Neural cell (in vitro differentiated cells): ENCODE results near the gene DNAJB7. TPM values are rescaled to one million over a fixed set of nuclear protein-coding genes. Genes with fewer than 3 reads are reported as not detected.

ENCODE experiments used
- H2AFZ ChIP-seq: fragments of 200-600, 300-800 bp; sonication (generic), shearing (Covaris generic); 2 replicates; pipeline ENCODE4 v1.6.0; 2014; ENCODE audit warnings: low read depth, mild to moderate bottlenecking, antibody characterized with exemption, low read length, moderate library complexity
- H3F3A ChIP-seq: fragments of 200-600 bp; shearing (Covaris generic); 2 replicates; pipeline ENCODE4 v1.6.1; 2016; ENCODE audit warnings: mild to moderate bottlenecking, moderate library complexity, mixed read lengths, antibody characterized with exemption, low read length; ENCODE audit not compliant: insufficient read depth, poor library complexity, severe bottlenecking
- H3K27ac ChIP-seq: fragments of 200-600, 300-800 bp; sonication (generic), shearing (Covaris generic); 2 replicates; pipeline ENCODE4 v1.5.1; 2014; ENCODE audit warnings: mild to moderate bottlenecking, low read length, moderate library complexity
- H3K27me3 ChIP-seq: fragments of 300-800, 200-600 bp; sonication (generic), shearing (Covaris generic); 2 replicates; pipeline ENCODE4 v1.6.0; 2014; ENCODE audit warnings: mild to moderate bottlenecking, low read depth, low read length, moderate library complexity; ENCODE audit not compliant: insufficient read depth
- H3K36me3 ChIP-seq: fragments of 300-800, 200-600 bp; sonication (generic), shearing (Covaris generic); 2 replicates; pipeline ENCODE4 v1.5.1; 2014; ENCODE audit warnings: mild to moderate bottlenecking, antibody characterized with exemption, low read length, moderate library complexity; ENCODE audit not compliant: insufficient read depth
- H3K4me2 ChIP-seq: fragments of 300-800, 200-600 bp; sonication (generic), shearing (Covaris generic); 2 replicates; pipeline ENCODE4 v1.6.0; 2014; ENCODE audit warnings: mild to moderate bottlenecking, low read length
- H3K4me3 ChIP-seq: fragments of 300-800, 200-600 bp; sonication (generic), shearing (Covaris generic); 2 replicates; pipeline ENCODE4 v1.5.1; 2014; ENCODE audit warnings: mild to moderate bottlenecking, low read length, moderate library complexity
- H3K79me2 ChIP-seq: fragments of 200-600 bp; shearing (Covaris generic); replicated peaks from 2 replicates; pipeline ENCODE4 v1.6.0; 2014; ENCODE audit warnings: mild to moderate bottlenecking, low read length, moderate library complexity; ENCODE audit not compliant: insufficient read depth
- H3K9ac ChIP-seq: fragments of 300-800, 200-600 bp; sonication (generic), shearing (Covaris generic); 2 replicates; pipeline ENCODE4 v1.6.1; 2016; ENCODE audit warnings: mild to moderate bottlenecking, low read length, mixed read lengths
- H3K9me2 ChIP-seq: fragments of 200-600 bp; shearing (Covaris generic); 2 replicates; pipeline ENCODE4 v1.6.1; 2016; ENCODE audit warnings: mild to moderate bottlenecking, low read length, mixed read lengths; ENCODE audit not compliant: insufficient read depth
- H3K9me3 ChIP-seq: fragments of 200-600, 300-800 bp; sonication (generic), shearing (Covaris generic); 2 replicates; pipeline ENCODE4 v1.6.1; 2016; ENCODE audit warnings: mild to moderate bottlenecking, mixed run types, low read length, moderate library complexity, mixed read lengths
- H4K20me1 ChIP-seq: fragments of 200-600 bp; shearing (Covaris generic); 2 replicates; pipeline ENCODE4 v1.6.1; 2016; ENCODE audit warnings: mild to moderate bottlenecking, mixed run types; ENCODE audit not compliant: insufficient read depth
- CTCF ChIP-seq: fragments of 450-650 bp; IDR thresholded peaks from 2 replicates; pipeline ENCODE4 v1.5.1; 2014; ENCODE audit warnings: antibody characterized with exemption, mild to moderate bottlenecking, moderate library complexity; ENCODE audit not compliant: poor library complexity, severe bottlenecking
- EP300 ChIP-seq: fragments of 450-650 bp; conservative IDR thresholded peaks from 2 replicates; pipeline ENCODE4 v1.6.1; 2014; ENCODE audit warnings: antibody characterized with exemption, mild to moderate bottlenecking, moderate library complexity; ENCODE audit not compliant: poor library complexity, severe bottlenecking
- EZH2 ChIP-seq: fragments of 200-600, 300-800 bp; shearing (Covaris generic), sonication (generic); IDR thresholded peaks from 2 replicates; pipeline ENCODE4 v1.6.1; 2014; ENCODE audit warnings: antibody characterized with exemption, low read length, borderline replicate concordance, mild to moderate bottlenecking; ENCODE audit not compliant: insufficient read depth, poor library complexity, severe bottlenecking
- MXI1 ChIP-seq: fragments of 450-650 bp; conservative IDR thresholded peaks from 2 replicates; pipeline ENCODE4 v1.6.1; 2014; ENCODE audit warnings: antibody characterized with exemption, mild to moderate bottlenecking; ENCODE audit not compliant: poor library complexity, severe bottlenecking
- POLR2AphosphoS5 ChIP-seq: IDR thresholded peaks from 2 replicates; pipeline ENCODE4 v1.6.1; 2012
- RAD21 ChIP-seq: fragments of 450-650 bp; conservative IDR thresholded peaks from 2 replicates; pipeline ENCODE4 v1.6.1; 2014; ENCODE audit warnings: antibody characterized with exemption, mild to moderate bottlenecking, moderate library complexity
- REST ChIP-seq: IDR thresholded peaks from 2 replicates; pipeline ENCODE4 v1.6.1; 2012; ENCODE audit warnings: borderline replicate concordance
- SMC3 ChIP-seq: fragments of 450-650 bp; conservative IDR thresholded peaks from 2 replicates; pipeline ENCODE4 v1.6.1; 2014; ENCODE audit warnings: antibody characterized with exemption, mild to moderate bottlenecking, moderate library complexity; ENCODE audit not compliant: poor library complexity
- TAF1 ChIP-seq: IDR thresholded peaks from 2 replicates; pipeline ENCODE4 v1.6.1; 2012; ENCODE audit warnings: low read depth
- polyA plus RNA-seq: library from polyadenylated mRNA; depleted of rRNA; stranded (reverse); fragments of >200 nt; gene quantifications from 2 replicates; pipeline ENCODE4 v1.2.3, GENCODE V29; 2014

Gene DNAJB7
- polyA plus RNA-seq, 1 donor from 2014 or later = not detected

DNA sequence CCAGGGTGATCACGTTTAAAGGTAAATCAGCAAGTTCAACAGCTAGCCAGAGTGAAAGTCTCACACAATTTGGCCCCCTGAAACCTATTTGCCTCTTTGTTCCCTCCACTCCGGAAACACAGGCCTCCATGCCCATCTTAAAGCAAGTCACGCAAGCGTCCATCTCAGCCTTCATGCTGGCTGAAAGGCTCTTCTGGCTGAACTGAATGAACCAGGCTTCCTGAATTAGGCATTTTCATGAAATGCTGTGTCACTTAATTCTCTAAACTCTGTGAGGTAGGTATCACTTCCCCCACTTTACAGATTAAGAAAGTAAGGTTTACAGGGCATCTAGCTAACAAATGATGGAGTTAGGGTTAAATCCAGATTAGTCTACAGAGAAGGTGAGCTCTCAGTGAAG is 44.2 kb downstream of the DNAJB7 start:
- peak overlapping the region; percentile 98 for H3K4me3 ChIP-seq
- H3K27me3 ChIP-seq = no peaks in the 10 kb centered on the region
- H3K79me2 ChIP-seq = peaks cover 19% of the 10 kb centered on the region
- H3K4me2 ChIP-seq = peak overlapping the region; percentile 58
- no peaks in the 10 kb centered on the region for H3K36me3 ChIP-seq
- H4K20me1 ChIP-seq = no peaks in the 10 kb centered on the region
- no peak for TF ChIP-seq EP300
- TF ChIP-seq MXI1 = no peak
- no peak for TF ChIP-seq CTCF
- no peak for TF ChIP-seq TAF1
- TF ChIP-seq SMC3 = no peak
- TF ChIP-seq POLR2AphosphoS5 = no peak
- TF ChIP-seq EZH2 = no peak
- no peak for TF ChIP-seq RAD21
- TF ChIP-seq REST = no peak
- no peak overlapping the region for H3K27ac ChIP-seq
- H3F3A ChIP-seq = no peaks in the 10 kb centered on the region
- H3K9me2 ChIP-seq = no peaks in the 10 kb centered on the region
- no peaks in the 10 kb centered on the region for H3K9me3 ChIP-seq
- H3K9ac ChIP-seq = no peak overlapping the region
- H2AFZ ChIP-seq = no peak overlapping the region

DNA sequence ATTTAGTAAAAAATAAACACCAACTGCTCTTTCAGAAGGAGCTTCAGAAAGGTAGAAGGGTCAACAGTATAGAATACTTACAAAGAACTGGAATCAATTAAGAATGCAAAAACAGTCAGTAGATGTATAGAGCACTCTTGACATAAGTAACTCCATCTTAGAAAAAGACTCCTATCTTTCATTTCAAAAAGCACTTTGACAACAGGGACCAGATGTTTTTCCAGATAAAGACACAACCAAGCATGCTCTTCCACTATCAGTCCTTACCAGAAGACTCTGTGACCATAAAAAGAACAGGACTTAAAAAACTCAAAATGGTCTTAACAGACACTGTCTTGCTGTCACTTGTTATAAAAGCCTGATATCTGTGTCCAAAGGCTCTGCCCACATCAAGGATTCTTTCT is 48.0 kb downstream of the DNAJB7 start:
- Histone ChIP-seq H3K9me2 (no peaks in the 10 kb centered on the region), H2AFZ (no peak overlapping the region), H3K4me3 (no peak overlapping the region), H3K27ac (no peak overlapping the region), H3K9ac (no peak overlapping the region), H3K27me3 (no peaks in the 10 kb centered on the region), H3K36me3 (no peaks in the 10 kb centered on the region), H3K9me3 (no peaks in the 10 kb centered on the region), H3F3A (no peaks in the 10 kb centered on the region), H3K4me2 (no peak overlapping the region), H4K20me1 (no peaks in the 10 kb centered on the region), H3K79me2 (peaks cover 19% of the 10 kb centered on the region)
- TF ChIP-seq RAD21 = no peak
- TF ChIP-seq MXI1 = no peak
- TF ChIP-seq CTCF = no peak
- no peak for TF ChIP-seq TAF1
- TF ChIP-seq SMC3 = no peak
- no peak for TF ChIP-seq EZH2
- no peak for TF ChIP-seq REST
- no peak for TF ChIP-seq POLR2AphosphoS5
- TF ChIP-seq EP300 = no peak
